ENCODE results near the gene CADM1.

The CADM1 gene

GRCh38 chr11:115122274-115122673 is 381.9 kb downstream of the CADM1 start:
- H3K4me3 ChIP-seq (IDR thresholded peaks at IDR 0.05; ENCODE audit: insufficient read depth, low read depth, low read length) = no peak overlapping the region
- H3K27me3 ChIP-seq (ENCODE audit: insufficient read depth, low read depth) = no peaks in the 10 kb centered on the region
- H3K79me2 ChIP-seq (ENCODE audit: insufficient read depth, low read depth) = no peaks in the 10 kb centered on the region
- H3K36me3 ChIP-seq (ENCODE audit: insufficient read depth) = no peaks in the 10 kb centered on the region
- H2AFZ ChIP-seq (ENCODE audit: low read depth) = no peak overlapping the region
- no peaks in the 10 kb centered on the region for H4K20me1 ChIP-seq (ENCODE audit: insufficient read depth)
- no peak overlapping the region for H3K27ac ChIP-seq
- H3K4me1 ChIP-seq (ENCODE audit: low read depth, poor library complexity, severe bottlenecking) = no peaks in the 10 kb centered on the region
- no peak overlapping the region for H3K9ac ChIP-seq
- H3K4me2 ChIP-seq = no peak overlapping the region
- no peak for TF ChIP-seq CTCF (conservative IDR thresholded peaks at IDR 0.05; ENCODE audit: low read depth, low read length)
